ENCODE results near the gene CHCHD3. TPM values are rescaled to one million over a fixed set of nuclear protein-coding genes. Genes with fewer than 3 reads are reported as not detected.

The CHCHD3 gene
- total and polyA plus RNA-seq, 9 of the 15 experiments (the other 6 are each of a cell fraction or from before 2014, with no cell fraction given) = 66.2 to 279 (median 204) TPM

DNA sequence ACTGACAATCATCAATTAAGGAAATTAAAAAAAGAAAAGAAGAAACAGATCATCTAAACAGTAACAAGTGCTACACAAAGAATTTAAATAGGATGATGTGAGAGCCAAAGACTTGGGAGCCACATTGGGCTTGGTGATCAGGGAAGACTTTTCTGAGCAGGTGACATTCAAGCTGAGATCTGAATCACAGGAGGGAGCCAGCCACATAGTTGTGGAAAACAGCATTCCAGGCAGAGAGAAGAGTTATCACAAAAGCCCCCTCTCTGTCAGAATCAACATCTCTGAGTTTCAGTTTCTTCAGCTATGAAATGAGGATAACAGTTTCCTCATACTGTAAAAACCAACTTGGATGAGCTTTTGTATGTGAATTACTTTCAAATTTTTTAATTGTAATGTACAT is 336.4 kb downstream of the CHCHD3 start (continued):
- no peak for TF ChIP-seq ZNF197 (CRISPR knock-in tag; IDR thresholded peaks at IDR 0.05; ENCODE audit: low read depth)
- TF ChIP-seq MBD2 (IDR thresholded peaks at IDR 0.05; ENCODE audit: borderline replicate concordance, low read depth) = no peak

DNA sequence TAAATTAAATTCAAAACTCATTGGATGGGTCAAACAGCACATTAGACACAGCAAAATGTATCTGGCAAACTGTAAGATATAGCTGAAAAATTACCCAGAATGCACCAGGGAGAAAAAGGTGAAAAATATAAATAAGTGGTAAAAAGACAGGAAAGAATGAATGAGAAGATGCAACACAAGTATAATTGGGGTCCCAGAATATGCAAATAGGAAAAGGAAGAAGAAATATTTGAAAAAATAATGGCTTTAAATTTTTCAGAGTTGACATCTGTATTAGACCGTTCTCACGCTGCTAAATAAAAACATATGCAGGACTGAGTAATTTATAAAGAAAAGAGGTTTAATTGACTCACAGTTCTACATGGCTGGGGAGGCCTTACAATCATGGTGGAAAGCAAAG is 337.9 kb downstream of the CHCHD3 start:
- 2% methylated on average over 2 of the region's 2 CpGs for WGBS (ENCODE audit: insufficient coverage, low coverage, missing lambda C conversion rate)
- ATAC-seq = no peak
- no peak overlapping the region for H2AFZ ChIP-seq (ENCODE audit: low read depth, low read length)
- no peak overlapping the region for H3K9ac ChIP-seq (ENCODE audit: insufficient read depth in 1 of 2, low read depth in 2 of 2, low read length in 2 of 2)
- no peaks in the 10 kb centered on the region for H4K20me1 ChIP-seq (replicated peaks; ENCODE audit: control insufficient read depth, insufficient read depth, low read length)
- no peaks in the 10 kb centered on the region for H3K4me1 ChIP-seq (replicated peaks in 1 of 2; ENCODE audit: control insufficient read depth in 2 of 2, insufficient read depth in 2 of 2, low read length in 2 of 2)
- POLR2A ChIA-PET = no interaction called here
- H3K4me3 ChIP-seq = no peak overlapping the region
- H3K36me3 ChIP-seq (ENCODE audit: control insufficient read depth, insufficient read depth, low read length) = no peaks in the 10 kb centered on the region
- H3K27me3 ChIP-seq (ENCODE audit: control insufficient read depth in 2 of 2, insufficient read depth in 2 of 2, low read length in 2 of 2) = peaks cover 8 to 12% of the 10 kb centered on the region in 2 experiments; a peak in 4 of 5 replicates
- no peak overlapping the region for H3K27ac ChIP-seq (ENCODE audit: extremely low read depth, low read depth, low read length)
- no peak for FAIRE-seq
- intact Hi-C loops (cut with micrococcal nuclease) = no loop called here
- DNase-seq (ENCODE audit: extremely low read depth in 1 of 4, low spot score in 3 of 4) = no peak
- H3K4me2 ChIP-seq (ENCODE audit: insufficient read depth, low read length) = no peak overlapping the region
- CTCF ChIA-PET (ENCODE audit: low intra/inter-chr PET ratio) = no interaction called here
- H3K9me1 ChIP-seq (ENCODE audit: control insufficient read depth, insufficient read depth, low read length) = no peaks in the 10 kb centered on the region
- no TSS peak for BruUV-seq (replicated peaks)
- in situ Hi-C loops (cut with MboI) = no loop called here
- no peaks in the 10 kb centered on the region for H3K79me2 ChIP-seq (ENCODE audit: control insufficient read depth, insufficient read depth, low read length)
- 0 out of 2 replicates have a peak, but pooled peaks cover 2% of the 10 kb centered on the region for H3K9me3 ChIP-seq (replicated peaks; ENCODE audit: control insufficient read depth, insufficient read depth, low read depth, low read length)
- TF ChIP-seq RBM14 (IDR thresholded peaks at IDR 0.05; ENCODE audit: borderline replicate concordance, insufficient read depth, low read depth, low read length) (no peak), NCOA4 (IDR thresholded peaks at IDR 0.05; ENCODE audit: partially characterized antibody) (no peak), KDM2B (CRISPR knock-in tag; IDR thresholded peaks at IDR 0.05) (no peak), PYGO2 (tag; IDR thresholded peaks at IDR 0.05) (no peak), CEBPG (CRISPR knock-in tag; IDR thresholded peaks at IDR 0.05) (no peak), CEBPG (tag; conservative IDR thresholded peaks at IDR 0.05 in 1 of 2, IDR thresholded peaks at IDR 0.05 in 1 of 2) (no peak)
- TF ChIP-seq, protein P1, sequence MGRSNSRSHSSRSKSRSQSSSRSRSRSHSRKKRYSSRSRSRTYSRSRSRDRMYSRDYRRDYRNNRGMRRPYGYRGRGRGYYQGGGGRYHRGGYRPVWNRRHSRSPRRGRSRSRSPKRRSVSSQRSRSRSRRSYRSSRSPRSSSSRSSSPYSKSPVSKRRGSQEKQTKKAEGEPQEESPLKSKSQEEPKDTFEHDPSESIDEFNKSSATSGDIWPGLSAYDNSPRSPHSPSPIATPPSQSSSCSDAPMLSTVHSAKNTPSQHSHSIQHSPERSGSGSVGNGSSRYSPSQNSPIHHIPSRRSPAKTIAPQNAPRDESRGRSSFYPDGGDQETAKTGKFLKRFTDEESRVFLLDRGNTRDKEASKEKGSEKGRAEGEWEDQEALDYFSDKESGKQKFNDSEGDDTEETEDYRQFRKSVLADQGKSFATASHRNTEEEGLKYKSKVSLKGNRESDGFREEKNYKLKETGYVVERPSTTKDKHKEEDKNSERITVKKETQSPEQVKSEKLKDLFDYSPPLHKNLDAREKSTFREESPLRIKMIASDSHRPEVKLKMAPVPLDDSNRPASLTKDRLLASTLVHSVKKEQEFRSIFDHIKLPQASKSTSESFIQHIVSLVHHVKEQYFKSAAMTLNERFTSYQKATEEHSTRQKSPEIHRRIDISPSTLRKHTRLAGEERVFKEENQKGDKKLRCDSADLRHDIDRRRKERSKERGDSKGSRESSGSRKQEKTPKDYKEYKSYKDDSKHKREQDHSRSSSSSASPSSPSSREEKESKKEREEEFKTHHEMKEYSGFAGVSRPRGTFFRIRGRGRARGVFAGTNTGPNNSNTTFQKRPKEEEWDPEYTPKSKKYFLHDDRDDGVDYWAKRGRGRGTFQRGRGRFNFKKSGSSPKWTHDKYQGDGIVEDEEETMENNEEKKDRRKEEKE (IDR thresholded peaks at IDR 0.05; ENCODE audit: borderline replicate concordance in 1 of 2, control insufficient read depth in 1 of 2, low read depth in 2 of 2, low read length in 1 of 2) = no peak
- TF ChIP-seq, protein P2, sequence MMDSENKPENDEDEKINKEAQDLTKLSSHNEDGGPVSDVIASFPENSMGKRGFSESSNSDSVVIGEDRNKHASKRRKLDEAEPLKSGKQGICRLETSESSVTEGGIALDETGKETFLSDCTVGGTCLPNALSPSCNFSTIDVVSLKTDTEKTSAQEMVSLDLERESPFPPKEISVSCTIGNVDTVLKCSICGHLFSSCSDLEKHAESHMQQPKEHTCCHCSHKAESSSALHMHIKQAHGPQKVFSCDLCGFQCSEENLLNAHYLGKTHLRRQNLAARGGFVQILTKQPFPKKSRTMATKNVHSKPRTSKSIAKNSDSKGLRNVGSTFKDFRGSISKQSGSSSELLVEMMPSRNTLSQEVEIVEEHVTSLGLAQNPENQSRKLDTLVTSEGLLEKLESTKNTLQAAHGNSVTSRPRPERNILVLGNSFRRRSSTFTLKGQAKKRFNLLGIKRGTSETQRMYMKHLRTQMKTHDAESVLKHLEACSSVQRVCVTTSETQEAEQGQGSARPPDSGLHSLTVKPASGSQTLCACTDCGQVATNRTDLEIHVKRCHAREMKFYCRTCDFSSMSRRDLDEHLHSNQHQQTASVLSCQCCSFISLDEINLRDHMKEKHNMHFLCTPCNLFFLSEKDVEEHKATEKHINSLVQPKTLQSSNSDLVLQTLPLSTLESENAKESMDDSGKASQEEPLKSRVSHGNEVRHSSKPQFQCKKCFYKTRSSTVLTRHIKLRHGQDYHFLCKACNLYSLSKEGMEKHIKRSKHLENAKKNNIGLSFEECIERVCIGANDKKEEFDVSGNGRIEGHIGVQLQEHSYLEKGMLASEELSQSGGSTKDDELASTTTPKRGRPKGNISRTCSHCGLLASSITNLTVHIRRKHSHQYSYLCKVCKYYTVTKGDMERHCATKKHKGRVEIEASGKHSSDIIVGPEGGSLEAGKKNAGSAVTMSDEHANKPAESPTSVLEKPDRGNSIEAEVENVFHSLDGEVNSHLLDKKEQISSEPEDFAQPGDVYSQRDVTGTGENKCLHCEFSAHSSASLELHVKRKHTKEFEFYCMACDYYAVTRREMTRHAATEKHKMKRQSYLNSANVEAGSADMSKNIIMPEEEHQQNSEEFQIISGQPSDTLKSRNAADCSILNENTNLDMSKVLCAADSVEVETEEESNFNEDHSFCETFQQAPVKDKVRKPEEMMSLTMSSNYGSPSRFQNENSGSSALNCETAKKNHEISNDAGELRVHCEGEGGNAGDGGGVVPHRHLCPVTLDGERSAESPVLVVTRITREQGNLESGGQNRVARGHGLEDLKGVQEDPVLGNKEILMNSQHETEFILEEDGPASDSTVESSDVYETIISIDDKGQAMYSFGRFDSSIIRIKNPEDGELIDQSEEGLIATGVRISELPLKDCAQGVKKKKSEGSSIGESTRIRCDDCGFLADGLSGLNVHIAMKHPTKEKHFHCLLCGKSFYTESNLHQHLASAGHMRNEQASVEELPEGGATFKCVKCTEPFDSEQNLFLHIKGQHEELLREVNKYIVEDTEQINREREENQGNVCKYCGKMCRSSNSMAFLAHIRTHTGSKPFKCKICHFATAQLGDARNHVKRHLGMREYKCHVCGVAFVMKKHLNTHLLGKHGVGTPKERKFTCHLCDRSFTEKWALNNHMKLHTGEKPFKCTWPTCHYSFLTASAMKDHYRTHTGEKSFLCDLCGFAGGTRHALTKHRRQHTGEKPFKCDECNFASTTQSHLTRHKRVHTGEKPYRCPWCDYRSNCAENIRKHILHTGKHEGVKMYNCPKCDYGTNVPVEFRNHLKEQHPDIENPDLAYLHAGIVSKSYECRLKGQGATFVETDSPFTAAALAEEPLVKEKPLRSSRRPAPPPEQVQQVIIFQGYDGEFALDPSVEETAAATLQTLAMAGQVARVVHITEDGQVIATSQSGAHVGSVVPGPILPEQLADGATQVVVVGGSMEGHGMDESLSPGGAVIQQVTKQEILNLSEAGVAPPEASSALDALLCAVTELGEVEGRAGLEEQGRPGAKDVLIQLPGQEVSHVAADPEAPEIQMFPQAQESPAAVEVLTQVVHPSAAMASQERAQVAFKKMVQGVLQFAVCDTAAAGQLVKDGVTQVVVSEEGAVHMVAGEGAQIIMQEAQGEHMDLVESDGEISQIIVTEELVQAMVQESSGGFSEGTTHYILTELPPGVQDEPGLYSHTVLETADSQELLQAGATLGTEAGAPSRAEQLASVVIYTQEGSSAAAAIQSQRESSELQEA (IDR thresholded peaks at IDR 0.05; ENCODE audit: low read depth) = no peak

Measured in K562 (cell line).